Nephron (organoid): ENCODE results near the gene FRS3.

ENCODE experiments used
- H3K27ac Mint-ChIP-seq, 3 experiments: 2 replicates each; pipeline ENCODE4 v1.8.0; 2020; ENCODE audit warnings: mixed read lengths in 3 of 3, mild to moderate bottlenecking in 2 of 3, moderate library complexity in 1 of 3
- H3K27me3 Mint-ChIP-seq: 2 replicates; pipeline ENCODE4 v1.8.0; 2021; ENCODE audit warnings: low read depth, mild to moderate bottlenecking, moderate library complexity, mixed read lengths
- H3K36me3 Mint-ChIP-seq: 2 replicates; pipeline ENCODE4 v1.8.0; 2020; ENCODE audit warnings: low read depth, mixed read lengths
- H3K4me1 Mint-ChIP-seq: 2 replicates; pipeline ENCODE4 v1.8.0; 2020; ENCODE audit warnings: mixed read lengths
- H3K4me3 Mint-ChIP-seq, 3 experiments: 2 replicates each; pipeline ENCODE4 v1.8.0; 2020; ENCODE audit warnings: mild to moderate bottlenecking in 3 of 3, mixed read lengths in 3 of 3, moderate library complexity in 2 of 3
- H3K9me3 Mint-ChIP-seq: 2 replicates; pipeline ENCODE4 v1.8.0; 2020; ENCODE audit warnings: mixed read lengths
- TF ChIP-seq, protein P1 (sequence below), 3 experiments: fragments of 200-600 bp; sonication (generic); IDR thresholded peaks; one replicate each; pipeline ENCODE4 v1.5.0; 2021; ENCODE audit warnings: antibody characterized with exemption in 3 of 3; ENCODE audit not compliant: unreplicated experiment in 3 of 3

Gene FRS3

DNA sequence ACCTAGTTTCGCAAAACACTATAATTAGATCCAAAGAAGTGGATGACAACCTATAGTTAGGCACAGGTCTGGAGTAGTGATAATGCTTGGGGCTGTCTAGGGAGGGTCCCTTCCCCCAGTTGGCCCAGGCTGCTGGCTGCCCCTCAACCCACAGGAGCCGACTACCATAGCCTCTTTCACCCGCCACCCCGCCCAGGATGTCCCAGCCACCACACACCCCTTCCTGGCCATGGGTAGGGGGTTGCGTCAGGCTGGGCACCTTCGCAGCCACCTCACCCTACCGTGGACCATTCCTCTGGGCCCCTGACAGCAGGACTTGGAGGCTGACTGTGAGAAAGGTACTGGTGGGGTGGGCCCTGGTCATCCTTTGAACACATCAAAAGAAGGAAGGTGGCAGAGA lies 52.8 kb downstream of the FRS3 start:
- H3K4me3 Mint-ChIP-seq: peak overlapping the region in 1 of 3 experiments; percentile 42
- peaks cover 7% of the 10 kb centered on the region for H3K4me1 Mint-ChIP-seq
- no peaks in the 10 kb centered on the region for H3K36me3 Mint-ChIP-seq
- H3K9me3 Mint-ChIP-seq: no peaks in the 10 kb centered on the region
- TF ChIP-seq, protein P1, sequence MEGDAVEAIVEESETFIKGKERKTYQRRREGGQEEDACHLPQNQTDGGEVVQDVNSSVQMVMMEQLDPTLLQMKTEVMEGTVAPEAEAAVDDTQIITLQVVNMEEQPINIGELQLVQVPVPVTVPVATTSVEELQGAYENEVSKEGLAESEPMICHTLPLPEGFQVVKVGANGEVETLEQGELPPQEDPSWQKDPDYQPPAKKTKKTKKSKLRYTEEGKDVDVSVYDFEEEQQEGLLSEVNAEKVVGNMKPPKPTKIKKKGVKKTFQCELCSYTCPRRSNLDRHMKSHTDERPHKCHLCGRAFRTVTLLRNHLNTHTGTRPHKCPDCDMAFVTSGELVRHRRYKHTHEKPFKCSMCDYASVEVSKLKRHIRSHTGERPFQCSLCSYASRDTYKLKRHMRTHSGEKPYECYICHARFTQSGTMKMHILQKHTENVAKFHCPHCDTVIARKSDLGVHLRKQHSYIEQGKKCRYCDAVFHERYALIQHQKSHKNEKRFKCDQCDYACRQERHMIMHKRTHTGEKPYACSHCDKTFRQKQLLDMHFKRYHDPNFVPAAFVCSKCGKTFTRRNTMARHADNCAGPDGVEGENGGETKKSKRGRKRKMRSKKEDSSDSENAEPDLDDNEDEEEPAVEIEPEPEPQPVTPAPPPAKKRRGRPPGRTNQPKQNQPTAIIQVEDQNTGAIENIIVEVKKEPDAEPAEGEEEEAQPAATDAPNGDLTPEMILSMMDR (IDR thresholded peaks at IDR 0.05; ENCODE audit: unreplicated experiment in 3 of 3): no peak
- H3K27ac Mint-ChIP-seq: no peak overlapping the region
- peaks cover 14% of the 10 kb centered on the region for H3K27me3 Mint-ChIP-seq

DNA sequence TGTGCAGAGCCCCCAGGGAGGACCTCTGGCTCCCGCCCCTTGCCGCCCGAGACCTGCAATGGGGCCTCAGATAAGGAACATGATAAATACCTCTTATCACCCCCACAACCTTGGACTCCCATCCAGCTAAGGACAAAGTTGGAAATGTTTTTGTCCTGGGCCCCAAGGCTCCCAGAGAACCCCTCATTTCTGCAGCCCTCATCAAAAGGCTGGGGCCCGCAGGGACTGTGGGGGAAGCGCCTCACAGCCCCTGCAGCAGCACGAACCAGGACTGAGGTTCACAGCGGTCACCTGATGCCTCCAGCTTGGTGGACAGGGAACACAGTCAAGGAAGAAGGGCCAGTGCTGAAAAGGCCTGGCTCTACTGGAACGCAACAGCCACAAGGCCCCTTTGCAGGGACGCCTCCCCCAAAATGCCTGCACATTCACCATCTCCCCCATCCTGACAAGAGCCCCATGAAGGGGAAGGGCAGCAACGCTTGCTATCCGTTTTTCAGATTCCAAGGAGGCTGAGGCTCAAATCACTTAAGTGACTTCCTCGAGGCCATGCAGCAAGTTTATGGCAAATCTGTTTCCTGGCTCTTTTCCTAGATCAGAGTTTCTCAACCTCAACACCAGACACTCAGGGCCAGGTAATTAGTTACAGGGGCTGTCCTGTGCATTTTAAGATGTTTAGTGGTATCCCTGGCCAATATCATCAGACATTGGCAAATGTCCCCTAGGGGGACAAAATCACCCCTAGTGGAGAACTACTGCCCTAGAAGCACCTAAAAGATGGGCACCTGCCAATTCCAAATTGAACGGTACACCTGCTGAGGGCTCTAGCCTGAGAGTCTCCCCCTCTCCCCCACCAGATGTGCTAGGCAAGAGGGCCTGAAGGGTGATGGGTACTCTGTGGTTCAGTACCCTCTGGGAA lies 54.9 kb downstream of the FRS3 start:
- no peak overlapping the region for H3K4me3 Mint-ChIP-seq
- no peaks in the 10 kb centered on the region for H3K9me3 Mint-ChIP-seq
- no peak overlapping the region for H3K27ac Mint-ChIP-seq
- no peaks in the 10 kb centered on the region for H3K36me3 Mint-ChIP-seq
- TF ChIP-seq, protein P1 (IDR thresholded peaks at IDR 0.05; ENCODE audit: unreplicated experiment in 3 of 3): no peak
- peaks cover 7% of the 10 kb centered on the region for H3K27me3 Mint-ChIP-seq
- peaks cover 7% of the 10 kb centered on the region for H3K4me1 Mint-ChIP-seq

DNA sequence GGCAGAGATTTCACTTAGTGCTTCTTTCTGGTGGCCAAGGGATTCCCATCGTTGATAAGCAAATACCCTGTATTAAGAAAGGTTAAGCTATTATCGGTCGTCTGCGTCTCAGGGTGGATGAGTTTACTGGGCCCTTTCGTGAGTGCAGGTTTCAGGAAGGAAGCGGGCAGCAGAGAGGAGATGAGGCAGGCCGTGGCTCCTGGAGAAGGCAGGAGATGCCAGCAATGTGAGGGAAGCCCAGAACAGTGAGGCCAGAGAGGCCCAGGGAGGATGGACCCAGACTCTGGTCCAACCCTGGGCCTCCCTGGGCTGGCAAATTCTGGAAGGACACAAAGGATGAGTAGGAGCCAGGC lies 55.5 kb downstream of the FRS3 start:
- no peak overlapping the region for H3K4me3 Mint-ChIP-seq
- H3K4me1 Mint-ChIP-seq: peaks cover 7% of the 10 kb centered on the region
- no peaks in the 10 kb centered on the region for H3K36me3 Mint-ChIP-seq
- H3K27ac Mint-ChIP-seq: peak overlapping the region in 1 of 3 experiments; percentile 22
- H3K9me3 Mint-ChIP-seq: no peaks in the 10 kb centered on the region
- H3K27me3 Mint-ChIP-seq: peaks cover 7% of the 10 kb centered on the region
- TF ChIP-seq, protein P1 (IDR thresholded peaks at IDR 0.05; ENCODE audit: unreplicated experiment in 3 of 3): no peak

DNA sequence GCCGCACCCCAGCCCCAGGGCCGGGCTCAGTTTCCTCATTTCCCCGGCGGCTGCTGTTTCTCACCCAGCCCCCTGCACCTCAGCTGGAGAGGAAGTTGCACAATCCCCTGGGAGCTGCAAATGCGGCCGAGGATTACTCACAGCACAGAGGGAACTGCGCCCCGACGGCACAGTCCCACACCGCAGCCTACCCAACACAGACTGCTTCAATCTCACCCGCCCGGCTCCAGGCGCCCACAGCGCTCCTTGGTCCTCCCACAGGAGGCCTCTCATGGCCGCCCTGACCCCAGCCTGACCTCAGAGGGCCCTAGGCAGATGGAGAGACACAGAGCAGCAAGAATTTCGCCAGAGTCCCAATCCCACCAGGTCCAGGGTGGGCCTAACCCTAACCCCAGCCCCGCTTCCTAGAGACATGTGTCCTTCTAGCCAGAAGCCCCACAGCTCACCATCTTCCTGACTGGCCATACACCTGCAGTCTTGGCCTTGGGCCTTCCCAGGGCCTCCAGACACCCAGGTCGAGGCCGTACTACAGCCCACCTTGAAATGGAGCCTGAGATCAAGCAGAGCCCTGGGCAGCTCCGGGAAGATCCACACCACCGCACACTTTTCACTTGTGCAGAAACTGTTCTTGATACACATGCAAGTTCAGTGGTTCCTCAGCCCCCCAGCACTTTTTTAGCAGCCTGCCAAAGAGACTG lies 56.0 kb downstream of the FRS3 start:
- H3K27me3 Mint-ChIP-seq: peaks cover 7% of the 10 kb centered on the region
- H3K27ac Mint-ChIP-seq: peak overlapping the region in 1 of 3 experiments; percentile 22
- no peak overlapping the region for H3K4me3 Mint-ChIP-seq
- no peaks in the 10 kb centered on the region for H3K9me3 Mint-ChIP-seq
- peaks cover 7% of the 10 kb centered on the region for H3K4me1 Mint-ChIP-seq
- no peaks in the 10 kb centered on the region for H3K36me3 Mint-ChIP-seq
- TF ChIP-seq, protein P1 (IDR thresholded peaks at IDR 0.05; ENCODE audit: unreplicated experiment in 3 of 3): no peak

DNA sequence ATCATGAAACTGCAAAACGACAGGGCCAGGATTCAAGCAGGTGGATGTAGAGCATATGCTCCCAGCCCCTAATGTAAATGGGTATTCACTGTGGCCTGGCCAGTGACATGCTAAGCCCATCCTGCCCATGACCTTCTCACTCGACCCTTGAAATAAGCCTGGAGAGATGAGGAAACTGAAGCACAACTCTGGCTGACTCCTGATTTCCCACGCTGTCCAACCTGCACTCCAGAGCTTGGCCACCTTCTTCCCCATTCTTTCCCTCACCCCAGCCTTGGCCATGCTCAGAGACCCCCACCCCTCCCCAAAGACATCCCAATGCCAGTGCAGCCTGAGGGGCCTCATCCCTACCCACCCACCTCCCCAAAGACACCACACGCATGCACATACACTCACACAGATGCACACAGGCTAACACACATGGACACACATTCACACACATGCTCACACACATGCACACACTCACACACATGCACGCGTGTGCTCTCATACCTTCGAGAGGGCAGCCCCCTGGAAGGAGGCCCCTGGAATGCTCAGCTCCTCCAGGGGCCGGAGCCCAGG lies 56.7 kb downstream of the FRS3 start:
- Mint-ChIP-seq H3K9me3 (no peaks in the 10 kb centered on the region), H3K36me3 (no peaks in the 10 kb centered on the region), H3K27me3 (peaks cover 7% of the 10 kb centered on the region), H3K27ac (no peak overlapping the region), H3K4me3 (no peak overlapping the region), H3K4me1 (peaks cover 7% of the 10 kb centered on the region)
- TF ChIP-seq, protein P1 (IDR thresholded peaks at IDR 0.05; ENCODE audit: unreplicated experiment in 3 of 3): no peak
